K562 (cell line): ENCODE data around the gene CASP6. TPM values are rescaled to one million over a fixed set of nuclear protein-coding genes. Genes with fewer than 3 reads are reported as not detected.

Source experiments
- ATAC-seq: fragments of 200-7000 bp; cut with Tn5 transposase; 3 replicates; pipeline ENCODE4 v1.9.1; 2020; ENCODE audit warnings: moderate library complexity
- BruUV-seq: library from RNA; stranded (reverse); fragments of 400-500 nt; replicated peaks from 2 replicates; lab custom pipeline; 2021; lab: Mats Ljungman, UMichigan
- CTCF ChIA-PET: fragments of 300-600 bp; formaldehyde crosslinking; extraction: SDS; loops from one replicate; lab custom pipeline; 2021; ENCODE audit warnings: low intra/inter-chr PET ratio; lab: Yijun Ruan, JAX
- POLR2A ChIA-PET: fragments of 300-600, 350-650 bp; sonication (Branson Sonifier 250); formaldehyde crosslinking; extraction: SDS; loops from one replicate; lab custom pipeline; 2021; ENCODE audit warnings: antibody characterized with exemption, inconsistent platforms; lab: Yijun Ruan, JAX
- DNase-seq, 4 experiments: peaks; one replicate each; pipeline versions ENCODE4 v3.0.0 to v3.0.0-alpha.2; 2011 to 2018; ENCODE audit warnings: low spot score in 3 of 4, mixed read lengths in 3 of 4; ENCODE audit errors: extremely low read depth in 1 of 4
- FAIRE-seq: peaks from 2 replicates; lab custom pipeline; 2011; peaks lifted over from hg19 to GRCh38; lab: Jason Lieb, UNC
- H2AFZ ChIP-seq: 2 replicates; pipeline ENCODE4 v1.6.0; 2011; ENCODE audit warnings: low read depth, low read length, control low read depth, inconsistent platforms
- H3K27ac ChIP-seq: fragments of 200-600 bp; 3 replicates; pipeline ENCODE4 v1.8.0; 2011; ENCODE audit warnings: low read depth, mild to moderate bottlenecking, control low read depth, inconsistent platforms, low read length, moderate library complexity, mixed read lengths; ENCODE audit errors: extremely low read depth
- H3K27me3 ChIP-seq, 2 experiments: fragments of 300-600 bp in 1 of 2; 2 replicates in 1 of 2; 3 replicates in 1 of 2; pipeline versions ENCODE4 v1.6.0 to v1.8.0; 2011; ENCODE audit warnings: inconsistent platforms in 2 of 2, low read length in 2 of 2, mild to moderate bottlenecking in 1 of 2, mixed read lengths in 1 of 2, moderate library complexity in 1 of 2; ENCODE audit not compliant: control insufficient read depth in 2 of 2, insufficient read depth in 2 of 2
- H3K36me3 ChIP-seq: fragments of 300-600 bp; 3 replicates; pipeline ENCODE4 v1.8.0; 2011; ENCODE audit warnings: mild to moderate bottlenecking, low read length, inconsistent platforms; ENCODE audit not compliant: control insufficient read depth, insufficient read depth
- H3K4me1 ChIP-seq, 2 experiments: fragments of 200-600 bp in 1 of 2; replicated peaks in 1 of 2; 2 replicates in 1 of 2; 3 replicates in 1 of 2; pipeline versions ENCODE4 v1.5.1 to v1.8.0; 2011; ENCODE audit warnings: inconsistent platforms in 2 of 2, low read length in 2 of 2, mild to moderate bottlenecking in 1 of 2, mixed read lengths in 1 of 2, moderate library complexity in 1 of 2; ENCODE audit not compliant: control insufficient read depth in 2 of 2, insufficient read depth in 2 of 2
- H3K4me2 ChIP-seq: 2 replicates; pipeline ENCODE4 v1.6.1; 2011; ENCODE audit warnings: low read length, control low read depth, inconsistent platforms, mixed read lengths; ENCODE audit not compliant: insufficient read depth
- H3K4me3 ChIP-seq: fragments of 200-600 bp; sonication (generic), shearing (Covaris generic); 2 replicates; pipeline ENCODE4 v1.5.1; 2016; ENCODE audit warnings: control low read depth, inconsistent platforms
- H3K79me2 ChIP-seq: fragments of 200-600 bp; 3 replicates; pipeline ENCODE4 v1.8.0; 2011; ENCODE audit warnings: low read length, inconsistent platforms; ENCODE audit not compliant: control insufficient read depth, insufficient read depth
- H3K9ac ChIP-seq, 2 experiments: 2 replicates each; pipeline versions ENCODE4 v1.6.0 to v1.6.1; 2011; ENCODE audit warnings: low read depth in 2 of 2, low read length in 2 of 2, control low read depth in 1 of 2, inconsistent platforms in 1 of 2, mild to moderate bottlenecking in 1 of 2, mixed read lengths in 1 of 2; ENCODE audit not compliant: insufficient read depth in 1 of 2
- H3K9me1 ChIP-seq: one replicate; pipeline ENCODE4 v1.6.0; 2011; ENCODE audit warnings: inconsistent platforms, mild to moderate bottlenecking, low read length, moderate library complexity; ENCODE audit not compliant: control insufficient read depth, insufficient read depth
- H3K9me3 ChIP-seq: replicated peaks from 2 replicates; pipeline ENCODE4 v1.5.1; 2011; ENCODE audit warnings: low read depth, low read length, inconsistent platforms; ENCODE audit not compliant: control insufficient read depth, insufficient read depth
- H4K20me1 ChIP-seq: replicated peaks from 2 replicates; pipeline ENCODE4 v1.6.1; 2011; ENCODE audit warnings: low read length, inconsistent platforms, mixed read lengths; ENCODE audit not compliant: control insufficient read depth, insufficient read depth
- ASH1L ChIP-seq: fragments of 450-650 bp; IDR thresholded peaks from 2 replicates; pipeline ENCODE4 v1.6.1; 2018; ENCODE audit warnings: borderline replicate concordance, mild to moderate bottlenecking, low read depth; ENCODE audit not compliant: partially characterized antibody
- NFYB ChIP-seq: IDR thresholded peaks from 2 replicates; pipeline ENCODE4 v1.6.1; 2011; ENCODE audit warnings: mild to moderate bottlenecking, moderate library complexity; ENCODE audit not compliant: insufficient read length; ENCODE audit errors: extremely low read depth
- SNIP1 ChIP-seq: fragments of 450-650 bp; IDR thresholded peaks from 2 replicates; pipeline ENCODE4 v1.7.1; 2017; ENCODE audit warnings: low read depth, mild to moderate bottlenecking
- SRSF9 ChIP-seq: fragments of 200-400 bp; formaldehyde crosslinking; IDR thresholded peaks from 2 replicates; pipeline ENCODE4 v1.6.1; 2017; ENCODE audit warnings: low read depth, low read length, borderline replicate concordance
- ZNF277 ChIP-seq: fragments of 250-450 bp; sonication (Bioruptor Pico); IDR thresholded peaks from 2 replicates; pipeline ENCODE4 v1.8.0; 2022; ENCODE audit warnings: inconsistent platforms, mild to moderate bottlenecking, moderate library complexity, borderline replicate concordance
- ZNF436 ChIP-seq: fragments of 250-450, 450-650 bp; sonication (Bioruptor Pico); formaldehyde crosslinking; IDR thresholded peaks from 2 replicates; pipeline ENCODE4 v1.7.0; 2020; ENCODE audit warnings: mild to moderate bottlenecking
- WGBS: fragments of 100-300 bp; shearing (Covaris generic); methylation state at CpG from one replicate; pipeline ENCODE4 v1.1.6; 2016; ENCODE audit warnings: low coverage, mixed read lengths; ENCODE audit not compliant: insufficient coverage; ENCODE audit errors: missing lambda C conversion rate; 5-methylcytosine and 5-hydroxymethylcytosine counted together
- in situ Hi-C: fragments of 300-500 bp; cut with MboI; formaldehyde crosslinking; loops from 4 replicates; pipeline ENCODE4 v1.15.0; 2018; ENCODE audit warnings: inconsistent platforms, mixed read lengths
- intact Hi-C: fragments of 100-400 bp; cut with micrococcal nuclease; formaldehyde crosslinking; loops from 2 replicates; pipeline ENCODE4 v1.14.2; 2022
- polyA plus RNA-seq, 8 experiments: library from polyadenylated mRNA; depleted of rRNA in 4 of 8; stranded (reverse) in 5 of 8; unstranded in 3 of 8; fragments of >200 nt; fragmentation: Nextera tagmentation in 2 of 8; fragmentation: Illumina TruSeq in 1 of 8; extraction: Ambion mirVana in 2 of 8; extraction: Trizol in 1 of 8; gene quantifications; 2 replicates each; pipeline versions ENCODE4 v1.2.1 to v1.2.3, GENCODE V29; 2011 to 2014; ENCODE audit warnings: inconsistent platforms in 1 of 8, missing spikeins in 1 of 8
- small RNA-seq: library from RNA; depleted of rRNA; stranded (forward); fragments of <200 nt; gene quantifications from one replicate; pipeline ENCODE3, GENCODE V24; 2014
- total RNA-seq, 7 experiments: library from RNA; depleted of rRNA in 6 of 7; stranded (reverse); fragments of >200 nt in 6 of 7; fragmentation: Illumina TruSeq in 2 of 7; extraction: Trizol in 2 of 7; gene quantifications; 2 replicates each; pipeline versions ENCODE4 v1.2.1 to v1.2.3, GENCODE V29; 2011 to 2021; ENCODE audit warnings: low replicate concordance in 1 of 7

CASP6 gene
- total and polyA plus RNA-seq, 9 of the 15 experiments (the other 6 are each of a cell fraction or from before 2014, with no cell fraction given), result 20.8 to 72.7 (median 39.1) TPM

- no peak for DNase-seq
- in situ Hi-C loops (no loop called here), intact Hi-C loops (loop anchor here (5.0 kb wide), 1 partner anchor 63 kb away; no protein-coding TSS in a partner anchor)
- no peak overlapping the region for H3K27ac ChIP-seq
- no TSS peak for BruUV-seq
- H3K27me3 ChIP-seq, result peaks cover 0 to 2% of the 10 kb centered on the region in 2 experiments; a peak in 1 of 5 replicates
- no peaks in the 10 kb centered on the region; a peak in 1 of 5 replicates for H3K4me1 ChIP-seq
- no peak overlapping the region for H2AFZ ChIP-seq
- H3K9ac ChIP-seq, result no peak overlapping the region
- no peak for ATAC-seq
- H3K4me3 ChIP-seq, result no peak overlapping the region
- CTCF ChIA-PET, result no interaction called here
- no peaks in the 10 kb centered on the region for H3K9me3 ChIP-seq
- FAIRE-seq, result no peak
- 13% methylated on average over 2 of the region's 2 CpGs for WGBS
- no peaks in the 10 kb centered on the region for H4K20me1 ChIP-seq
- TF ChIP-seq ZNF277 (CRISPR knock-in tag), result no peak
- TF ChIP-seq ASH1L, result no peak
- no peak for TF ChIP-seq SNIP1
- TF ChIP-seq ZNF436 (CRISPR knock-in tag), result no peak
- TF ChIP-seq SRSF9, result no peak
- TF ChIP-seq NFYB, result no peak
- no peak overlapping the region for H3K4me2 ChIP-seq
- H3K9me1 ChIP-seq, result no peaks in the 10 kb centered on the region
- POLR2A ChIA-PET, result no interaction called here
- no peaks in the 10 kb centered on the region for H3K79me2 ChIP-seq
- H3K36me3 ChIP-seq, result no peaks in the 10 kb centered on the region
Observed at GRCh38 chr4:109640644-109641043, 62.6 kb downstream of the CASP6 start.

Small RNA genes lying within 50 kb of the gene (small RNA-seq; reads per million reads assigned to genes)
- gene HIGD1AP14, result not detected

Other genes starting within 250 kb of the CASP6 start
- 5.4 and 13.8 TPM in 2 replicates for gene MCUB, start 143.2 kb downstream of the CASP6 start, total RNA-seq (2014; rRNA removed)
- 6.4 and 6.6 TPM in 2 replicates for gene MCUB, start 143.2 kb downstream of the CASP6 start, total RNA-seq (2014; rRNA removed; fragmentation: Illumina TruSeq; extraction: Trizol)
- 4.3 and 4.4 TPM in 2 replicates for gene MCUB, start 143.2 kb downstream of the CASP6 start, total RNA-seq (2015; rRNA removed; fragmentation: Illumina TruSeq; extraction: Trizol)
- gene MCUB, start 143.2 kb downstream of the CASP6 start, total RNA-seq (2021), result 10.6 and 11.8 TPM in 2 replicates
- 4.3 and 6.0 TPM in 2 replicates for gene MCUB, start 143.2 kb downstream of the CASP6 start, polyA plus RNA-seq (2011; rRNA removed)
- gene MCUB, start 143.2 kb downstream of the CASP6 start, polyA plus RNA-seq (2014; fragmentation: Illumina TruSeq; extraction: Trizol), result 4.5 and 4.6 TPM in 2 replicates
- 1 to 10 TPM; 1.4 to 1.6 TPM for gene MCUB, start 143.2 kb downstream of the CASP6 start, polyA plus RNA-seq (2014; fragmentation: Nextera tagmentation; extraction: Ambion mirVana)
- 8.9 and 21.5 TPM in 2 replicates for gene MCUB, start 143.2 kb downstream of the CASP6 start, polyA plus RNA-seq (2014; rRNA removed)
- gene PLA2G12A, start 26.6 kb upstream of the CASP6 start, total RNA-seq (2014; rRNA removed), result 29.4 and 39.8 TPM in 2 replicates
- 132 and 135 TPM in 2 replicates for gene PLA2G12A, start 26.6 kb upstream of the CASP6 start, total RNA-seq (2014; rRNA removed; fragmentation: Illumina TruSeq; extraction: Trizol)
- gene PLA2G12A, start 26.6 kb upstream of the CASP6 start, total RNA-seq (2015; rRNA removed; fragmentation: Illumina TruSeq; extraction: Trizol), result 98.1 and 103 TPM in 2 replicates
- 92.3 and 94.7 TPM in 2 replicates for gene PLA2G12A, start 26.6 kb upstream of the CASP6 start, total RNA-seq (2021)
- 202 and 226 TPM in 2 replicates for gene PLA2G12A, start 26.6 kb upstream of the CASP6 start, polyA plus RNA-seq (2011; rRNA removed)
- gene PLA2G12A, start 26.6 kb upstream of the CASP6 start, polyA plus RNA-seq (2014; fragmentation: Illumina TruSeq; extraction: Trizol), result 77.9 and 80.5 TPM in 2 replicates
- gene PLA2G12A, start 26.6 kb upstream of the CASP6 start, polyA plus RNA-seq (2014; fragmentation: Nextera tagmentation; extraction: Ambion mirVana), result 10 to 100 TPM; 24.2 to 24.6 TPM
- 38.0 and 50.3 TPM in 2 replicates for gene PLA2G12A, start 26.6 kb upstream of the CASP6 start, polyA plus RNA-seq (2014; rRNA removed)
- 0.41 and 1.4 TPM in 2 replicates for gene CFI, start 98.6 kb upstream of the CASP6 start, total RNA-seq (2014; rRNA removed)
- gene CFI, start 98.6 kb upstream of the CASP6 start, total RNA-seq (2014; rRNA removed; fragmentation: Illumina TruSeq; extraction: Trizol), result 0.61 and 0.62 TPM in 2 replicates
- gene CFI, start 98.6 kb upstream of the CASP6 start, total RNA-seq (2015; rRNA removed; fragmentation: Illumina TruSeq; extraction: Trizol), result 8.3 and 8.4 TPM in 2 replicates
- 0.94 and 0.95 TPM in 2 replicates for gene CFI, start 98.6 kb upstream of the CASP6 start, total RNA-seq (2021)
- 0.22 and 0.54 TPM in 2 replicates for gene CFI, start 98.6 kb upstream of the CASP6 start, polyA plus RNA-seq (2011; rRNA removed)
- gene CFI, start 98.6 kb upstream of the CASP6 start, polyA plus RNA-seq (2014; fragmentation: Illumina TruSeq; extraction: Trizol), result 0.58 and 1.00 TPM in 2 replicates
- 1 to 10 TPM in 1 of 2 experiments, under 1 TPM in 1; 0.30 to 1.1 TPM for gene CFI, start 98.6 kb upstream of the CASP6 start, polyA plus RNA-seq (2014; fragmentation: Nextera tagmentation; extraction: Ambion mirVana)
- 0.46 and 0.72 TPM in 2 replicates for gene CFI, start 98.6 kb upstream of the CASP6 start, polyA plus RNA-seq (2014; rRNA removed)
- gene GAR1, start 112.3 kb upstream of the CASP6 start, total RNA-seq (2014; rRNA removed), result 63.0 and 75.3 TPM in 2 replicates
- gene GAR1, start 112.3 kb upstream of the CASP6 start, total RNA-seq (2014; rRNA removed; fragmentation: Illumina TruSeq; extraction: Trizol), result 47.6 and 56.1 TPM in 2 replicates
- 54.7 and 68.2 TPM in 2 replicates for gene GAR1, start 112.3 kb upstream of the CASP6 start, total RNA-seq (2015; rRNA removed; fragmentation: Illumina TruSeq; extraction: Trizol)
- 78.7 and 86.1 TPM in 2 replicates for gene GAR1, start 112.3 kb upstream of the CASP6 start, total RNA-seq (2021)
- gene GAR1, start 112.3 kb upstream of the CASP6 start, polyA plus RNA-seq (2011; rRNA removed), result 49.6 and 81.8 TPM in 2 replicates
- 151 and 171 TPM in 2 replicates for gene GAR1, start 112.3 kb upstream of the CASP6 start, polyA plus RNA-seq (2014; fragmentation: Illumina TruSeq; extraction: Trizol)
- 10 to 100 TPM; 35.7 to 44.2 TPM for gene GAR1, start 112.3 kb upstream of the CASP6 start, polyA plus RNA-seq (2014; fragmentation: Nextera tagmentation; extraction: Ambion mirVana)
- gene GAR1, start 112.3 kb upstream of the CASP6 start, polyA plus RNA-seq (2014; rRNA removed), result 179 and 194 TPM in 2 replicates
- gene RRH, start 124.5 kb upstream of the CASP6 start, total RNA-seq (2014; rRNA removed), result not detected in 2 replicates
- gene RRH, start 124.5 kb upstream of the CASP6 start, total RNA-seq (2014; rRNA removed; fragmentation: Illumina TruSeq; extraction: Trizol), result 0.16 TPM in 1 of 2 replicates, not detected in the other
- 0.18 TPM in 1 of 2 replicates, not detected in the other for gene RRH, start 124.5 kb upstream of the CASP6 start, total RNA-seq (2015; rRNA removed; fragmentation: Illumina TruSeq; extraction: Trizol)
- gene RRH, start 124.5 kb upstream of the CASP6 start, total RNA-seq (2021), result not detected in 2 replicates
- gene RRH, start 124.5 kb upstream of the CASP6 start, polyA plus RNA-seq (2011; rRNA removed), result 0.28 and 0.31 TPM in 2 replicates
- gene RRH, start 124.5 kb upstream of the CASP6 start, polyA plus RNA-seq (2014; fragmentation: Illumina TruSeq; extraction: Trizol), result 0.14 and 0.18 TPM in 2 replicates
- under 1 TPM; 0.04 to 0.07 TPM for gene RRH, start 124.5 kb upstream of the CASP6 start, polyA plus RNA-seq (2014; fragmentation: Nextera tagmentation; extraction: Ambion mirVana)
- 0.05 and 0.07 TPM in 2 replicates for gene RRH, start 124.5 kb upstream of the CASP6 start, polyA plus RNA-seq (2014; rRNA removed)
- not detected in 2 replicates for gene LRIT3, start 144.7 kb upstream of the CASP6 start, total RNA-seq (2014; rRNA removed)
- gene LRIT3, start 144.7 kb upstream of the CASP6 start, total RNA-seq (2014; rRNA removed; fragmentation: Illumina TruSeq; extraction: Trizol), result 0.04 and 0.10 TPM in 2 replicates
- 0.04 TPM in 1 of 2 replicates, not detected in the other for gene LRIT3, start 144.7 kb upstream of the CASP6 start, total RNA-seq (2015; rRNA removed; fragmentation: Illumina TruSeq; extraction: Trizol)
- not detected in 2 replicates for gene LRIT3, start 144.7 kb upstream of the CASP6 start, total RNA-seq (2021)
- 0.10 and 0.20 TPM in 2 replicates for gene LRIT3, start 144.7 kb upstream of the CASP6 start, polyA plus RNA-seq (2011; rRNA removed)
- gene LRIT3, start 144.7 kb upstream of the CASP6 start, polyA plus RNA-seq (2014; fragmentation: Illumina TruSeq; extraction: Trizol), result 0.04 TPM in 1 of 2 replicates, not detected in the other
- not detected for gene LRIT3, start 144.7 kb upstream of the CASP6 start, polyA plus RNA-seq (2014; fragmentation: Nextera tagmentation; extraction: Ambion mirVana)
- 0.07 TPM in 2 replicates for gene LRIT3, start 144.7 kb upstream of the CASP6 start, polyA plus RNA-seq (2014; rRNA removed)
- 0.78 and 1.3 TPM in 2 replicates for gene EGF, start 209.4 kb upstream of the CASP6 start, total RNA-seq (2014; rRNA removed)
- 1.6 and 1.7 TPM in 2 replicates for gene EGF, start 209.4 kb upstream of the CASP6 start, total RNA-seq (2014; rRNA removed; fragmentation: Illumina TruSeq; extraction: Trizol)
- 2.0 and 2.4 TPM in 2 replicates for gene EGF, start 209.4 kb upstream of the CASP6 start, total RNA-seq (2015; rRNA removed; fragmentation: Illumina TruSeq; extraction: Trizol)
- gene EGF, start 209.4 kb upstream of the CASP6 start, total RNA-seq (2021), result 1.2 and 1.5 TPM in 2 replicates
- 0.40 and 1.0 TPM in 2 replicates for gene EGF, start 209.4 kb upstream of the CASP6 start, polyA plus RNA-seq (2011; rRNA removed)
- gene EGF, start 209.4 kb upstream of the CASP6 start, polyA plus RNA-seq (2014; fragmentation: Illumina TruSeq; extraction: Trizol), result 0.91 TPM in 2 replicates
- 1 to 10 TPM in 1 of 2 experiments, under 1 TPM in 1; 0.32 to 1.0 TPM for gene EGF, start 209.4 kb upstream of the CASP6 start, polyA plus RNA-seq (2014; fragmentation: Nextera tagmentation; extraction: Ambion mirVana)
- gene EGF, start 209.4 kb upstream of the CASP6 start, polyA plus RNA-seq (2014; rRNA removed), result 0.88 and 3.1 TPM in 2 replicates